IgD-negative memory B cell (primary cell): ENCODE results near the gene LRIG3. TPM values are rescaled to one million over a fixed set of nuclear protein-coding genes. Genes with fewer than 3 reads are reported as not detected.
"Not testable (repeated sequence)": the region's sequence is repeated elsewhere in the genome, so short reads cannot be mapped to it uniquely, and the experiment has no call there.

ENCODE experiments used
- H3K27ac Mint-ChIP-seq, 3 donors: one replicate each; pipeline ENCODE4 v1.8.0; 2020 to 2022; ENCODE audit warnings: mild to moderate bottlenecking in 3 of 3, mixed read lengths in 3 of 3, moderate library complexity in 1 of 3
- H3K27me3 Mint-ChIP-seq: one replicate; pipeline ENCODE4 v1.8.0; 2021; ENCODE audit warnings: mixed read lengths
- H3K36me3 Mint-ChIP-seq: one replicate; pipeline ENCODE4 v1.8.0; 2020; ENCODE audit warnings: mild to moderate bottlenecking, mixed read lengths
- H3K4me1 Mint-ChIP-seq, 3 donors: one replicate each; pipeline ENCODE4 v1.8.0; 2020 to 2022; ENCODE audit warnings: mixed read lengths in 3 of 3, mild to moderate bottlenecking in 1 of 3
- H3K4me3 Mint-ChIP-seq, 4 donors: one replicate each; pipeline ENCODE4 v1.8.0; 2020 to 2022; ENCODE audit warnings: mild to moderate bottlenecking in 4 of 4, mixed read lengths in 4 of 4, moderate library complexity in 3 of 4
- H3K9me3 Mint-ChIP-seq, 3 donors: one replicate each; pipeline ENCODE4 v1.8.0; 2020 to 2021; ENCODE audit warnings: mixed read lengths in 3 of 3, mild to moderate bottlenecking in 1 of 3
- polyA plus RNA-seq: library from polyadenylated mRNA; unstranded; fragments of 300-500 nt; fragmentation: Illumina TruSeq; gene quantifications from one replicate; pipeline ENCODE4 v1.2.3, GENCODE V29; 2021

LRIG3 gene
- polyA plus RNA-seq, 1 donor from 2014 or later, result not detected

- Mint-ChIP-seq H3K27me3 (no peaks in the 10 kb centered on the region), H3K27ac (no peak overlapping the region), H3K9me3 (peaks cover 0 to 3% (median 2%) of the 10 kb centered on the region in 3 donors), H3K4me1 (no peaks in the 10 kb centered on the region), H3K36me3 (no peaks in the 10 kb centered on the region), H3K4me3 (no peak overlapping the region)
Measured at GRCh38 chr12:58877243-58877743, 43.0 kb downstream of the LRIG3 start.

- Mint-ChIP-seq H3K27ac (no peak overlapping the region), H3K4me1 (no peaks in the 10 kb centered on the region), H3K27me3 (no peaks in the 10 kb centered on the region), H3K36me3 (no peaks in the 10 kb centered on the region), H3K9me3 (peaks cover 0 to 2% (median 0%) of the 10 kb centered on the region in 3 donors), H3K4me3 (no peak overlapping the region)
Measured at GRCh38 chr12:58873496-58873895, 46.8 kb downstream of the LRIG3 start.

DNA sequence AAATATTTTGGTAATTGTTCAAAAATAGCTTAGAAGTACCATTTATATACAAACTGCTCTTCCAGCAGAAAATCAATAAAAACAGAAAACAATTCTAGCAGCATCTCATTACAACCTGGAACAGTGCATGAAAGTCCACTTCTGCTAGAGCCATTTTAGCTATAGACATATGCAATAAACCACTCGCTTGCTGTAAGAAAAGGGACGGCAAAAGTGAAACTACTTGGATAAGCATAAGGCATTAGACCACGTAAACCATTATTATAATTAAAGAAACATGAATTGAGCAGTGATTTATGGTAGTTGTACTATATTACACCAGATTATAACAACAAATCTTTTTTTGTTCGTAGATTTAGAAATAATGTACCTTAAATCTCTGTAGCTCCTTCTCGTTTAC is 48.7 kb downstream of the LRIG3 start:
- Mint-ChIP-seq H3K4me1 (no peaks in the 10 kb centered on the region), H3K27me3 (no peaks in the 10 kb centered on the region), H3K27ac (no peak overlapping the region), H3K9me3 (peaks cover 0 to 3% (median 0%) of the 10 kb centered on the region in 3 donors), H3K4me3 (no peak overlapping the region), H3K36me3 (no peaks in the 10 kb centered on the region)

GRCh38 chr12:58870595-58870994 is 49.7 kb downstream of the LRIG3 start:
- Mint-ChIP-seq H3K36me3 (no peaks in the 10 kb centered on the region), H3K4me3 (no peak overlapping the region), H3K27me3 (no peaks in the 10 kb centered on the region)

GRCh38 chr12:58860788-58861240 is 59.5 kb downstream of the LRIG3 start:
- no peaks in the 10 kb centered on the region for H3K36me3 Mint-ChIP-seq
- H3K4me1 Mint-ChIP-seq, result no peaks in the 10 kb centered on the region
- H3K4me3 Mint-ChIP-seq, result no peak overlapping the region
- no peak overlapping the region for H3K27ac Mint-ChIP-seq
- H3K27me3 Mint-ChIP-seq, result no peaks in the 10 kb centered on the region
- peaks cover 0 to 5% (median 3%) of the 10 kb centered on the region in 3 donors for H3K9me3 Mint-ChIP-seq

More at GRCh38 chr12:58870595-58870994, 49.7 kb downstream of the LRIG3 start:
- peaks cover 0 to 3% (median 0%) of the 10 kb centered on the region in 3 donors for H3K9me3 Mint-ChIP-seq
- no peaks in the 10 kb centered on the region for H3K4me1 Mint-ChIP-seq
- no peak overlapping the region for H3K27ac Mint-ChIP-seq

DNA sequence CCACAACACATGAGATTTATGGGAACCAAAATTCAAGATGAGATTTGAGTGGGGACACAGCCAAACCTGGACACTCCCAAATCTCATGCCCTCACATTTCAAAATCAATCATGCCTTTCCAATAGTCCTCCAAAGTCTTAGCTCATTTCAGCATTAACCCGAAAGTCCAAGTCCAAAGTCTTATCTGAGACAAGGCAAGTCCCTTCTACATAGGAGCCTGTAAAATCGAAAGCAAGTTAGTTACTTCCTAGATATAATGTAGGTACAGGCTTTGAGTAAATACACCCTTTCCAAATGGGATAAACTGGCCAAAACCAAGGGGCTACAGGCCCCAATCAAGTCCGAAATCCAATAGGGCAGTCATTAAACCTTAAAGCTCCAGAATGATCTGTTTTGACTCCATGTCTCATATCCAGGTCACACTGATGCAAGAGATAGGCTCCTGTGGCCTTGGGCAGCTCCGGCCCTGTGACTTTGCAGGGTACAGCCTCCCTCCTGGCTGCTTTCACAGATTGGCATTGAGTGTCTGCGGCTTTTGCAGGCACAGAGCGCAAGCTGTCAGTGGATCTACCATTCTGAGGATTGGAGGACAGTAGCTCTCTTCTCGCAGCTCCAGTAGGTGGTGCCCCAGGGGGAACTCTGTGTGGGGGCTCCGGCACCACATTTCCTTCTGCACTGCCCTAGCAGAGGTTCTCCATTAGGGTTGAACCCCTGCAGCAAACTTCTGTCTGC is 60.1 kb downstream of the LRIG3 start:
- Mint-ChIP-seq H3K27me3 (no peaks in the 10 kb centered on the region), H3K36me3 (no peaks in the 10 kb centered on the region), H3K27ac (no peak overlapping the region), H3K4me3 (no peak overlapping the region), H3K9me3 (peaks cover 0 to 5% (median 3%) of the 10 kb centered on the region in 3 donors), H3K4me1 (no peaks in the 10 kb centered on the region)

DNA sequence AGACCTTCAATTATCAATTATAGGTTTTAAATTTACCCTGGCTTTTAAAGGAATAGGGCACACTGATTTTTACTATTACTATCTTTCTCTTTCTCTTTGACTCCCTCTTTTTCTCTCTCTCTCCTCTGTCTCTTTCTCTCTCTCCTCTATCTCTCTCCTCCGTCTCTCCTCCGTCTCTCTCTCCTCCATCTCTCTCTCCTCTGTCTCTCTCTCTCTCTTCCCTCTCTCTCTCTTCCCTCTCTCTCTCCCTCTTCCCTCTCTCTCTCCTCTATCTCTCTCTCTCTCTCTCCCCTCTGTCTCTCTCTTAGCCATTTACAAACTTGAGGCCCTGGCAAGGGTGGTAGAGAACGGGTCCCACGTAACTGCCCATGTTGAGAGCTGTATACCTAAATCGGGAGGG is 62.3 kb downstream of the LRIG3 start:
- H3K27ac Mint-ChIP-seq, result no peak overlapping the region
- H3K4me1 Mint-ChIP-seq, result no peaks in the 10 kb centered on the region
- H3K36me3 Mint-ChIP-seq, result no peaks in the 10 kb centered on the region
- H3K4me3 Mint-ChIP-seq, result no peak overlapping the region
- no peaks in the 10 kb centered on the region for H3K27me3 Mint-ChIP-seq
- peaks cover 0 to 7% (median 3%) of the 10 kb centered on the region in 3 donors for H3K9me3 Mint-ChIP-seq

DNA sequence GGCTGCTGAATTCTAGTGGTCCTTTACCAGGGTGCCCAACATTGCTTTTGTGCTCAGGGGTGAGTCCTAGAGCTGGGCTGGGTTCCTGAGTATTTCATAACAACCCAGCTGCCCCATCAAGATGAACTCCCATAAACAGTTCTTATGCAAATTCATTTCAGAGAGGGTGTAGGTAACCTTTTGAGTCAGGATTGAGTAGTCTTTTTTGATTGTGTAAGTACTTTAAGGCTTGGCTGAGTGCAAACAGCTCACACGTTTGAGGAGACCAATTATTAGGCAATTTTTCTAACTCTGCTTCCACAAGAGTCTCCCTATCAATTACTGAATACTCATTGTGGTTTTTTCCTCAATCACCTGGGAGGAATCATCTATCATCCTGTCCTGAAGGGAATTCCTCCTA is 63.1 kb downstream of the LRIG3 start:
- H3K27me3 Mint-ChIP-seq, H3K36me3 Mint-ChIP-seq, H3K9me3 Mint-ChIP-seq, H3K4me3 Mint-ChIP-seq, H3K27ac Mint-ChIP-seq, H3K4me1 Mint-ChIP-seq: not testable (repeated sequence)

- not testable (repeated sequence) for H3K9me3 Mint-ChIP-seq, H3K36me3 Mint-ChIP-seq, H3K27ac Mint-ChIP-seq, H3K4me1 Mint-ChIP-seq, H3K27me3 Mint-ChIP-seq, H3K4me3 Mint-ChIP-seq
Measured at GRCh38 chr12:58855630-58856029, 64.7 kb downstream of the LRIG3 start.

DNA sequence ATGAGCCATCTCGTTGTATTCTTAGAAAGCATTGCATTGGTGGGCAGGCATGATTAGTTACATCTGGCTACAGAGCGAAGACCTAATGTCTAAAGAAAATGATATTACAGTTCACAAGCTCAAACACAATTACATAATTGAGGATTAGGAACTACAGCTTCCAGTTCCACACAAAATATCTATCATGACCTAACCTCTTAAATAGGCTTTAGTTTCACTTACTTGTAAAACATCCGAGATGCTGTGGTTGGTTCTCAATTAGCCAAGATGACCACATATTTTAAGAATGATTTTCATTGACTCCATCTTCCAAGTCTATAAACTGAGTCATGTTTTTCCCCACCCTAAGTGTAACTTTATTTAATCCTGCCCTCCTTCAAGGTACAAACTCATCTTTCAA is 69.5 kb downstream of the LRIG3 start:
- H3K27ac Mint-ChIP-seq, result no peak overlapping the region
- H3K9me3 Mint-ChIP-seq, result peaks cover 0 to 6% (median 2%) of the 10 kb centered on the region in 3 donors
- no peak overlapping the region for H3K4me3 Mint-ChIP-seq
- H3K27me3 Mint-ChIP-seq, result no peaks in the 10 kb centered on the region
- no peaks in the 10 kb centered on the region for H3K36me3 Mint-ChIP-seq
- H3K4me1 Mint-ChIP-seq, result no peaks in the 10 kb centered on the region

- Mint-ChIP-seq H3K9me3 (peaks cover 0 to 4% (median 2%) of the 10 kb centered on the region in 3 donors), H3K27me3 (no peaks in the 10 kb centered on the region), H3K4me1 (no peaks in the 10 kb centered on the region), H3K4me3 (no peak overlapping the region), H3K27ac (no peak overlapping the region), H3K36me3 (no peaks in the 10 kb centered on the region)
Measured at GRCh38 chr12:58847901-58848600, 72.3 kb downstream of the LRIG3 start.

DNA sequence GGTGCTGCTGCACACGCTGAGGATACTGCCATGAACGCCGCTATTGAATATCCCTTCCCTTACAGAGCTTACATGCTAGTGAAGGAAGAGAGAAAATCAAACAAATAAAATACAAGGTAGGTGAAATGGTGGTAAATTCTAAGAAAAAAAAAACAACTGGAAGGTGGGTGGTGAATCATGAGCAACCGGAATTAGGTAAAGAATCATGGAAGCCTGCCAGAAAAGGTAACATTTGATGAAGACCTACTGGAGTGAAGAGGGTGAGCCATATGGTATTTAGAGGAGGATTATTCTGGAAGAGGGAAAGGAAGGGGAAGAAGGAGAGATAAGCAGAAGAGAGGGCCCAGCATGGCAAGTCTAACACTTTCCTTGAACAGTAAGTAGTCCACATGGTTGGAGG is 76.1 kb downstream of the LRIG3 start:
- Mint-ChIP-seq H3K27me3 (no peaks in the 10 kb centered on the region), H3K4me1 (no peaks in the 10 kb centered on the region), H3K36me3 (no peaks in the 10 kb centered on the region)

DNA sequence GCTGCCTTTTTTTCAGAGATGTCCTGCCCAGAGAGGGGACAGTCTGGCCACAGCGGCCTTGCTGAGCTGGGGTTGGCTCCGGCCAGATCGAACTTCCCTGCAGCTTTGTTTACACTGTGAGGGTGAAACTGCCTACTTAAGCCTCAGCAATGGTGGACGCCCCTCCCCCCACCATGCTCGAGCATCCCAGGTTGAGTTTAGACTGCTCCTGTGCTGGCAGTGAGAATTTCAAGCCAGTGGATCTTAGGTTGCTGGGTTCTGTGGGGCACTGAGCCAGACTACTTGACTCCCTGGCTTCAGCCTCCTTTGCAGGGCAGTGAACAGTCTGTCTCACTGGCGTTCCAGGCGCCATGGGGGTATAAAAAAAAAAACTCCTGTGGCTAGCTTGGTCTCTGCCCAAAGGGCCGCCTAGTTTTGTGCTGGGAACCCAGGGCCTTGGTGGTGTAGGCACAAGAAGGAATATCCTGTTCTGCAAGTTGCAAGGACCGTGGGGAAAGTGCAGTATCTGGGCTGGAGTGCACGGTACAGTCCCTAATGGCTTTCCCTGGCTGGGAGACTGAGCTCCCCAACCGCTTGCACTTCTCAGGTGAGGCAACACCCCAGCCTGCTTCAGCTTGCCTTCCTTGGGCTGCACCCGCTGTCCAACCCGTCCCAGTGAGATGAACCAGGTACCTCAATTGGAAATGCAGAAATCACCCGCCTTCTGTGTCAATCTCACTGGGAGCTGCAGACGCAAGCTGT is 79.1 kb downstream of the LRIG3 start:
- Mint-ChIP-seq H3K27me3 (no peaks in the 10 kb centered on the region), H3K27ac (no peak overlapping the region), H3K4me3 (no peak overlapping the region), H3K9me3 (peaks cover 4 to 12% (median 8%) of the 10 kb centered on the region in 3 donors), H3K36me3 (no peaks in the 10 kb centered on the region), H3K4me1 (no peaks in the 10 kb centered on the region)

More for the DNA sequence above, 76.1 kb downstream of the LRIG3 start:
- no peak overlapping the region for H3K27ac Mint-ChIP-seq
- no peak overlapping the region for H3K4me3 Mint-ChIP-seq
- H3K9me3 Mint-ChIP-seq, result peaks cover 0 to 6% (median 2%) of the 10 kb centered on the region in 3 donors

DNA sequence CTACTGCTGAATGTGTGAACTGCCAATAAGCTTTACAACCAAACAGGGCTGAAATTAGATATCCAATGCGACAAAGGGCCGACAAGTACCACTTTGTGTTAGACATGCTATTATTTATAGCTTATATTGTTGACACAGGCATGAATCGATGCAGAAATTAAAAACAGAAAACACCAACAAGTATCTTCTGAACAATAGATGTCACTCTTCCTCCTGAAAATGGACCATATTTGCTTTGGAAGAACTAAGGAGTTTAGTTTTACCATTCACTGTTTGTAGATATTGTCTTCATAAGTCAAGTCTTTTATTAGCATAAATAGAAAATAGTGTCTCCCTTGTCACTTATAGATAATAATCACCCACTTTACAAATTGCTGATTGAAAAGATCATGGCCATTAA is 86.5 kb downstream of the LRIG3 start:
- Mint-ChIP-seq H3K27ac (no peak overlapping the region), H3K4me3 (no peak overlapping the region), H3K9me3 (peaks cover 4 to 14% (median 6%) of the 10 kb centered on the region in 3 donors), H3K27me3 (no peaks in the 10 kb centered on the region), H3K36me3 (no peaks in the 10 kb centered on the region), H3K4me1 (no peaks in the 10 kb centered on the region)

DNA sequence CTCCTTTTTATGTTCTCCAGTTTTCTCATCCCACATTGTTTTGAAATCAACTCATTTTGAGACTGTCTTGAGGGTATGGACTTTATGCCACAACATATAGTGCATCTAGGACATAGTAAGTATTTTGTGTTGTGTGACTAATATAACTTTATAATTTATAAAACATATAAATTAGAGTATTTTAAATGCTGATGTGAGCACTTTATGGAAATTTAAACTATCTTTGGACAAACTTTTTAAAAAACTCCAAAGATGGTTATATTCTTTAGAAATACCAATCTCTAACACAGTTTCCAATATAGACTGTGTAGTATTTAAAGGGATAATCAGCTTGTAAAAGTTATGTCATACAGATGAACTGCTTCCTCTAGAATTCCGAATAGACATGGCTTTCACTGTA is 87.4 kb downstream of the LRIG3 start:
- H3K27ac Mint-ChIP-seq, result no peak overlapping the region
- H3K4me3 Mint-ChIP-seq, result no peak overlapping the region
- H3K4me1 Mint-ChIP-seq, result no peaks in the 10 kb centered on the region
- H3K27me3 Mint-ChIP-seq, result no peaks in the 10 kb centered on the region
- no peaks in the 10 kb centered on the region for H3K36me3 Mint-ChIP-seq
- H3K9me3 Mint-ChIP-seq, result peaks cover 4 to 14% (median 6%) of the 10 kb centered on the region in 3 donors
